ENCODE data around the gene HIKESHI. TPM values are rescaled to one million over a fixed set of nuclear protein-coding genes. Genes with fewer than 3 reads are reported as not detected.
"Not testable (repeated sequence)": the region's sequence is repeated elsewhere in the genome, so short reads cannot be mapped to it uniquely, and the experiment has no call there.

The HIKESHI gene
- total RNA-seq, 2 experiments from 2014 or later, result 52.9 to 57.0 TPM

GRCh38 chr11:86279747-86280146, 22.3 kb upstream of the HIKESHI start:
- Mint-ChIP-seq H3K27me3 (no peaks in the 10 kb centered on the region), H3K27ac (no peak overlapping the region), H3K4me3 (no peak overlapping the region), H3K36me3 (peaks cover 66% of the 10 kb centered on the region), H3K9me3 (peaks cover 2% of the 10 kb centered on the region), H3K4me1 (peaks cover 22% of the 10 kb centered on the region)
- no peak for DNase-seq

- Mint-ChIP-seq H3K36me3 (peaks cover 41% of the 10 kb centered on the region), H3K4me3 (no peak overlapping the region), H3K27me3 (no peaks in the 10 kb centered on the region), H3K27ac (peak overlapping the region; percentile 90), H3K4me1 (peaks cover 57% of the 10 kb centered on the region), H3K9me3 (peaks cover 5% of the 10 kb centered on the region)
- DNase-seq, result no peak
These were observed 14.6 kb upstream of the HIKESHI start for GRCh38 chr11:86287468-86287796.

- no peak overlapping the region for H3K4me3 Mint-ChIP-seq
- H3K27ac Mint-ChIP-seq, result peak overlapping the region; percentile 67
- no peak for DNase-seq
- H3K9me3 Mint-ChIP-seq, result peaks cover 5% of the 10 kb centered on the region
- H3K27me3 Mint-ChIP-seq, result no peaks in the 10 kb centered on the region
- H3K4me1 Mint-ChIP-seq, result peaks cover 62% of the 10 kb centered on the region
- peaks cover 40% of the 10 kb centered on the region for H3K36me3 Mint-ChIP-seq
These were observed 13.1 kb upstream of the HIKESHI start for GRCh38 chr11:86288776-86289507.

- Mint-ChIP-seq H3K4me1 (peaks cover 62% of the 10 kb centered on the region), H3K36me3 (peaks cover 33% of the 10 kb centered on the region), H3K27ac (peak overlapping the region; percentile 67)
- DNase-seq, H3K27me3 Mint-ChIP-seq, H3K9me3 Mint-ChIP-seq, H3K4me3 Mint-ChIP-seq: not testable (repeated sequence)
These were observed 12.3 kb upstream of the HIKESHI start for GRCh38 chr11:86289508-86290280.

- peak; percentile 65 for DNase-seq
- Mint-ChIP-seq H3K4me1 (peaks cover 53% of the 10 kb centered on the region), H3K27ac (peak overlapping the region; percentile 77), H3K4me3 (no peak overlapping the region), H3K27me3 (no peaks in the 10 kb centered on the region), H3K36me3 (peaks cover 26% of the 10 kb centered on the region), H3K9me3 (no peaks in the 10 kb centered on the region)
These were observed 10.4 kb upstream of the HIKESHI start for GRCh38 chr11:86291466-86292262.

GRCh38 chr11:86292912-86293616, 9.0 kb upstream of the HIKESHI start:
- DNase-seq, result peak; percentile 55
- peaks cover 24% of the 10 kb centered on the region for H3K36me3 Mint-ChIP-seq
- H3K9me3 Mint-ChIP-seq, result no peaks in the 10 kb centered on the region
- H3K4me1 Mint-ChIP-seq, result peaks cover 40% of the 10 kb centered on the region
- no peak overlapping the region for H3K4me3 Mint-ChIP-seq
- peak overlapping the region; percentile 83 for H3K27ac Mint-ChIP-seq
- H3K27me3 Mint-ChIP-seq, result no peaks in the 10 kb centered on the region

- no peak overlapping the region for H3K4me3 Mint-ChIP-seq
- H3K27ac Mint-ChIP-seq, result peak overlapping the region; percentile 12
- DNase-seq, result no peak
- no peaks in the 10 kb centered on the region for H3K27me3 Mint-ChIP-seq
- H3K36me3 Mint-ChIP-seq, result peaks cover 19% of the 10 kb centered on the region
- no peaks in the 10 kb centered on the region for H3K9me3 Mint-ChIP-seq
- peaks cover 31% of the 10 kb centered on the region for H3K4me1 Mint-ChIP-seq
These were observed 8.0 kb upstream of the HIKESHI start for GRCh38 chr11:86294026-86294425.

GRCh38 chr11:86301742-86302091, 323 bp upstream of the HIKESHI start:
- peaks cover 15% of the 10 kb centered on the region for H3K36me3 Mint-ChIP-seq
- H3K4me3 Mint-ChIP-seq, result peak overlapping the region; percentile 100
- H3K4me1 Mint-ChIP-seq, result peaks cover 29% of the 10 kb centered on the region
- no peak for DNase-seq
- no peaks in the 10 kb centered on the region for H3K9me3 Mint-ChIP-seq
- peak overlapping the region; percentile 98 for H3K27ac Mint-ChIP-seq
- H3K27me3 Mint-ChIP-seq, result no peaks in the 10 kb centered on the region

- DNase-seq, result no peak
- Mint-ChIP-seq H3K36me3 (peaks cover 13% of the 10 kb centered on the region), H3K27me3 (no peaks in the 10 kb centered on the region), H3K9me3 (no peaks in the 10 kb centered on the region), H3K4me1 (peaks cover 29% of the 10 kb centered on the region), H3K27ac (peak overlapping the region; percentile 70), H3K4me3 (peak overlapping the region; percentile 100)
These were observed 1.2 kb downstream of the HIKESHI start for GRCh38 chr11:86303257-86303656.

- not testable (repeated sequence) for H3K4me3 Mint-ChIP-seq, H3K27me3 Mint-ChIP-seq, H3K27ac Mint-ChIP-seq, DNase-seq, H3K9me3 Mint-ChIP-seq
- Mint-ChIP-seq H3K4me1 (peaks cover 35% of the 10 kb centered on the region), H3K36me3 (peaks cover 49% of the 10 kb centered on the region)
These were observed 6.7 kb downstream of the HIKESHI start for GRCh38 chr11:86308710-86309109.

- no peak overlapping the region for H3K4me3 Mint-ChIP-seq
- H3K27ac Mint-ChIP-seq, result no peak overlapping the region
- H3K4me1 Mint-ChIP-seq, result peaks cover 18% of the 10 kb centered on the region
- H3K36me3 Mint-ChIP-seq, result peaks cover 59% of the 10 kb centered on the region
- peaks cover 2% of the 10 kb centered on the region for H3K9me3 Mint-ChIP-seq
- no peak for DNase-seq
- no peaks in the 10 kb centered on the region for H3K27me3 Mint-ChIP-seq
These were observed 11.8 kb downstream of the HIKESHI start for GRCh38 chr11:86313793-86314192.

- Mint-ChIP-seq H3K27ac (no peak overlapping the region), H3K4me3 (no peak overlapping the region), H3K9me3 (peaks cover 2% of the 10 kb centered on the region), H3K27me3 (no peaks in the 10 kb centered on the region), H3K36me3 (peaks cover 55% of the 10 kb centered on the region), H3K4me1 (peaks cover 16% of the 10 kb centered on the region)
- no peak for DNase-seq
These were observed 12.6 kb downstream of the HIKESHI start for GRCh38 chr11:86314636-86315035.

- Mint-ChIP-seq H3K4me3 (no peak overlapping the region), H3K27ac (no peak overlapping the region), H3K4me1 (no peaks in the 10 kb centered on the region), H3K27me3 (no peaks in the 10 kb centered on the region), H3K36me3 (peaks cover 67% of the 10 kb centered on the region), H3K9me3 (peaks cover 1% of the 10 kb centered on the region)
- no peak for DNase-seq
These were observed 33.2 kb downstream of the HIKESHI start for GRCh38 chr11:86335131-86335767.

GRCh38 chr11:86337227-86337626, 35.2 kb downstream of the HIKESHI start:
- no peak overlapping the region for H3K27ac Mint-ChIP-seq
- no peak for DNase-seq
- peaks cover 80% of the 10 kb centered on the region for H3K36me3 Mint-ChIP-seq
- no peak overlapping the region for H3K4me3 Mint-ChIP-seq
- H3K27me3 Mint-ChIP-seq, result no peaks in the 10 kb centered on the region
- peaks cover 5% of the 10 kb centered on the region for H3K4me1 Mint-ChIP-seq
- H3K9me3 Mint-ChIP-seq, result peaks cover 2% of the 10 kb centered on the region
